PC-9 (cell line): Measurements from ENCODE around the gene HLA-DMB. TPM values are rescaled to one million over a fixed set of nuclear protein-coding genes. Genes with fewer than 3 reads are reported as not detected.
"Not testable (repeated sequence)": the region's sequence is repeated elsewhere in the genome, so short reads cannot be mapped to it uniquely, and the experiment has no call there.

Experiments
- BruUV-seq: library from RNA; stranded (reverse); fragments of 400-500 nt; replicated peaks from 2 replicates; lab custom pipeline; 2021; lab: Mats Ljungman, UMichigan
- CTCF ChIA-PET: fragments of 300-600 bp; sonication (Branson Sonifier 250); formaldehyde crosslinking; loops from one replicate; lab custom pipeline; 2022; ENCODE audit warnings: antibody characterized with exemption; lab: Charles Lee
- POLR2A ChIA-PET: fragments of 300-600 bp; sonication (Branson Sonifier 250); formaldehyde crosslinking; loops from one replicate; lab custom pipeline; 2022; ENCODE audit warnings: antibody characterized with exemption; ENCODE audit not compliant: unreplicated experiment; lab: Charles Lee
- DNase-seq, 2 experiments: peaks; one replicate each; pipeline versions ENCODE4 v3.0.0 to v3.0.0-alpha.2; 2015 to 2022; ENCODE audit warnings: mixed read lengths in 1 of 2
- H2AFZ ChIP-seq: fragments of 200-600 bp; sonication (generic); 2 replicates; pipeline ENCODE4 v1.8.1; 2017; ENCODE audit warnings: antibody characterized with exemption
- H3F3A ChIP-seq: fragments of 200-600 bp; sonication (generic); 2 replicates; pipeline ENCODE4 v1.8.1; 2017; ENCODE audit warnings: antibody characterized with exemption, mild to moderate bottlenecking, low read depth; ENCODE audit not compliant: insufficient read depth
- H3K27ac ChIP-seq: fragments of 200-600 bp; sonication (generic); 2 replicates; pipeline ENCODE4 v1.6.1; 2016; ENCODE audit warnings: mixed run types
- H3K27me3 ChIP-seq: fragments of 200-600 bp; sonication (generic); 2 replicates; pipeline ENCODE4 v1.6.1; 2016; ENCODE audit warnings: low read depth, mixed run types; ENCODE audit not compliant: insufficient read depth
- H3K36me3 ChIP-seq: fragments of 200-600 bp; sonication (generic); 2 replicates; pipeline ENCODE4 v1.6.1; 2016; ENCODE audit warnings: low read depth, mixed run types
- H3K4me1 ChIP-seq: fragments of 200-600 bp; sonication (generic); replicated peaks from 2 replicates; pipeline ENCODE4 v1.6.1; 2016; ENCODE audit warnings: mixed run types; ENCODE audit not compliant: insufficient read depth
- H3K4me2 ChIP-seq: fragments of 200-600 bp; sonication (generic); 2 replicates; pipeline ENCODE4 v1.6.1; 2017; ENCODE audit warnings: mixed run types
- H3K4me3 ChIP-seq: fragments of 200-600 bp; sonication (generic); 2 replicates; pipeline ENCODE4 v1.6.1; 2016; ENCODE audit warnings: mixed run types
- H3K79me2 ChIP-seq: fragments of 200-600 bp; sonication (generic); 2 replicates; pipeline ENCODE4 v1.6.1; 2017; ENCODE audit warnings: low read depth, mixed run types
- H3K9me2 ChIP-seq: fragments of 200-600 bp; sonication (generic); 2 replicates; pipeline ENCODE4 v1.8.1; 2017; ENCODE audit warnings: mild to moderate bottlenecking; ENCODE audit not compliant: insufficient read depth
- H3K9me3 ChIP-seq: fragments of 200-600 bp; sonication (generic); 2 replicates; pipeline ENCODE4 v1.8.1; 2016; ENCODE audit warnings: low read depth; ENCODE audit not compliant: insufficient read depth
- H4K20me1 ChIP-seq: fragments of 200-600 bp; sonication (generic); 2 replicates; pipeline ENCODE4 v1.8.1; 2017; ENCODE audit not compliant: insufficient read depth
- CTCF ChIP-seq: fragments of 200-600 bp; sonication (generic); conservative IDR thresholded peaks from 2 replicates; pipeline ENCODE4 v1.6.1; 2017; ENCODE audit warnings: mixed run types, antibody characterized with exemption, mild to moderate bottlenecking, moderate library complexity
- EZH2 ChIP-seq: fragments of 200-600 bp; sonication (generic); IDR thresholded peaks from 2 replicates; pipeline ENCODE4 v1.8.0; 2017; ENCODE audit warnings: antibody characterized with exemption, low read depth
- intact Hi-C: fragments of 100-400 bp; cut with micrococcal nuclease; formaldehyde crosslinking; loops from one replicate; pipeline ENCODE4 v1.10.0; 2022; ENCODE audit not compliant: unreplicated experiment
- total RNA-seq: library from RNA; stranded (reverse); gene quantifications from 2 replicates; pipeline ENCODE4 v1.2.3, GENCODE V29; 2021

HLA-DMB gene
- total RNA-seq, 1 experiment from 2014 or later, result 1.1 TPM

GRCh38 chr6:32945108-32945760 is 4.4 kb upstream of the HLA-DMB start:
- Histone ChIP-seq H3K36me3 (no peaks in the 10 kb centered on the region), H3K79me2 (no peaks in the 10 kb centered on the region), H3K27me3 (peaks cover 14% of the 10 kb centered on the region; the same call in 1 of the 2 replicates), H3K4me3 (no peak overlapping the region), H2AFZ (no peak overlapping the region), H3K27ac (no peak overlapping the region), H3K4me2 (no peak overlapping the region), H3F3A (no peaks in the 10 kb centered on the region), H3K9me3 (no peaks in the 10 kb centered on the region), H3K9me2 (no peaks in the 10 kb centered on the region), H4K20me1 (no peaks in the 10 kb centered on the region), H3K4me1 (no peaks in the 10 kb centered on the region)
- TF ChIP-seq CTCF, result no peak
- TF ChIP-seq EZH2, result no peak
- CTCF ChIA-PET, result interaction anchor here (0.6 kb wide), 1 partner anchor 107 kb away, joined by 10 read pairs; no protein-coding TSS in a partner anchor
- DNase-seq, result no peak
- intact Hi-C loops, result no loop called here
- no TSS peak for BruUV-seq
- POLR2A ChIA-PET, result no interaction called here

- H3K36me3 ChIP-seq, result no peaks in the 10 kb centered on the region
- H3K79me2 ChIP-seq, result no peaks in the 10 kb centered on the region
- no TSS peak for BruUV-seq
- no peaks in the 10 kb centered on the region for H3K9me2 ChIP-seq
- ChIA-PET POLR2A (no interaction called here), CTCF (interaction anchor here (0.6 to 0.7 kb wide), 2 partner anchors 106 kb away, joined by 3 to 10 read pairs; partner anchors contain the start of gene TAP2)
- H3K9me3 ChIP-seq, result no peaks in the 10 kb centered on the region
- no peak for TF ChIP-seq CTCF
- no peak for TF ChIP-seq EZH2
- no peaks in the 10 kb centered on the region for H3K4me1 ChIP-seq
- no peak overlapping the region for H2AFZ ChIP-seq
- no peaks in the 10 kb centered on the region for H4K20me1 ChIP-seq
- intact Hi-C loops, result no loop called here
- H3K4me3 ChIP-seq, result no peak overlapping the region
- no peaks in the 10 kb centered on the region for H3F3A ChIP-seq
- H3K27ac ChIP-seq, result no peak overlapping the region
- H3K27me3 ChIP-seq, result peaks cover 19% of the 10 kb centered on the region; the same call in 1 of the 2 replicates
- H3K4me2 ChIP-seq, result no peak overlapping the region
- no peak for DNase-seq
These were observed 3.2 kb upstream of the HLA-DMB start for GRCh38 chr6:32943864-32944649.

- peaks cover 28% of the 10 kb centered on the region for H3K27me3 ChIP-seq
- H3K27ac ChIP-seq, H3K4me1 ChIP-seq, H3F3A ChIP-seq, H3K36me3 ChIP-seq, POLR2A ChIA-PET, H4K20me1 ChIP-seq, H3K79me2 ChIP-seq, H3K9me3 ChIP-seq, H3K9me2 ChIP-seq, BruUV-seq, H3K4me3 ChIP-seq, intact Hi-C loops, H2AFZ ChIP-seq, H3K4me2 ChIP-seq, DNase-seq: not testable (repeated sequence)
- CTCF ChIA-PET, result interaction anchor here (0.7 kb wide), 1 partner anchor 138 kb away, joined by 3 read pairs; no protein-coding TSS in a partner anchor
These were observed 1.8 kb upstream of the HLA-DMB start for GRCh38 chr6:32942555-32943123.
